Stimulated activated CD8-positive, alpha-beta memory T cell treated with anti-CD3 and anti-CD28 coated beads, Interleukin-2, amount 100 ng/mL, for 1 hour (primary cell): ENCODE results near the gene TEAD1.

Experiments
- DNase-seq, 2 donors: peaks; one replicate each; pipeline ENCODE4 v3.0.0-alpha.2; 2020; ENCODE audit warnings: low read depth in 2 of 2

The TEAD1 gene

GRCh38 chr11:12981676-12982522 lies 307.7 kb downstream of the TEAD1 start:
- DNase-seq = no peak

GRCh38 chr11:12983336-12983735 lies 309.1 kb downstream of the TEAD1 start:
- DNase-seq = no peak

DNA sequence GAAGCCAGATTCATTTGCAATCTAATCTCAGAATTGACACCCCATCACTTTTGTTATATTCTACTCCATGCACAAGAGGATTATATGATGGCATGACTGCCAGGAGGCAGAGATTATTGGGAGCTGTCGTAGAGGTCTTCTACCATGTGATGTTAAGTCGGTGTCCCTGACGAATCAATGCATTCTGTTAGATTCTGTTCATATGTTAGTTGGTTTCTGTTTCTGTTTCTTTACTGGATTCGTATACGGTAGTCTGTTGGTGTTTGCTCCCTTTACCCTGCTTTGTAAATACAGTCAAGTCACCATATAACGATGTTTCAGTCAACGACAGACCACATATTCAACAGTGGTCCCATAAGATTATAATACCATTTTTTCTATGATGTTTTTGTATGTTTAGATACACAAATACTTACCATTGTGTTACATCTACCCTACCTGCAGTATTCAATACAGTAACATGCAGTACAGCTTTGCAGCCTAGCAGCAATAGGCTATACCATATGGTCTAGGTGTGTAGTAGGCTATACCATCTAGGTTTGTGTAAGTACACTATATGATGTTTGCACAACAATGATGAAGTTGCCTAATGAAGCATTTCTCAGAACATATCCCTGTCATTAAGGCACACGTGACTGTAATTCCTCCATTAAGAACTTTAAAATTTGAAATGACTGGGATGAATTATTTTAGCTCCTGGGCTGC lies 312.1 kb downstream of the TEAD1 start:
- DNase-seq = no peak

DNA sequence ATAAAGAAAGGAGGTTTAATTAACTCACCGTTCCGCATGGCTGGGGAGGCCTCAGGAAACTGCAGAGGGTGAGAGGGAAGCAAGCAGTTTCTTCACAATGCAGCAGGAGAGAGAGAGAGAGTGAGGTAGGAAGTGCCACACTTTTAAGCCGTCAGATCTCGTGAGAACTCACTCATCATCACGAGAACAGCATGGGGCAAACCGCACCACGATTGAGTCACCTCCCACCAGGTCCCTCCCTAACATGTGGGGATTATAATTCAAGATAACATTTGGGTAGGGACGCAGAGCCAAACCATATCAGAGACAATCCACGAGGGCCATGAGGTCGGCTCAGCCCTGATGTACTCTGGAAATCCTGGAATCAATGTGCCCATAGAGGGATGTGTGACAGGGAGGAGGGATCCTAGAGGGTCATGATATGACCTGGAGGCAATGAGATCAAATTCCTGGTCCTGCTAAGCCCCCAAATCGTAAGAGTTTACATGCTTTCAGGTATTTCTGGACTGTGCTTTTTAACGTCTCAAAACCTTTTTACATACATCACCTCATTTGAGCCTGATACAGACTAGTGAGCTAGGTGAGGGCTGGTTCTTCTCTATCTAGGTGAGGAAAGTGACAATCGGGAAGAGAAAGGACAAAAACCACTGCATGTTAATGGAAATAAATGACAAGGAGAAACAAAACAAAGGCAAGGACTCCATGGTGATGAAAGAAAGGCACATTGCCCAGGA lies 315.4 kb downstream of the TEAD1 start:
- no peak for DNase-seq

- no peak for DNase-seq
Measured at GRCh38 chr11:12990162-12990480, 315.9 kb downstream of the TEAD1 start.

- DNase-seq = no peak
Measured at GRCh38 chr11:12991426-12991825, 317.2 kb downstream of the TEAD1 start.

- no peak for DNase-seq
Measured at GRCh38 chr11:12993626-12994025, 319.4 kb downstream of the TEAD1 start.
